Ovary (tissue), 9 donors: ENCODE results near the gene CLCN5. TPM values are rescaled to one million over a fixed set of nuclear protein-coding genes. Genes with fewer than 3 reads are reported as not detected.
A peak's percentile ranks its signal among the peaks of the same experiment; 100 is the strongest.

Experiments
- DNase-seq, 5 donors: peaks; one replicate each; pipeline ENCODE4 v3.0.0-alpha.2; 2019 to 2020
- H3K27ac ChIP-seq, 2 donors: fragments of 200-600 bp; one replicate each; pipeline versions ENCODE4 v1.5.1 to v1.8.0; 2019 to 2022
- H3K27me3 ChIP-seq: fragments of 200-600 bp; one replicate; pipeline ENCODE4 v1.8.0; 2022
- H3K36me3 ChIP-seq: fragments of 200-600 bp; sonication (generic); one replicate; pipeline ENCODE4 v1.5.1; 2019
- H3K4me1 ChIP-seq: one replicate; pipeline ENCODE4 v1.8.1; 2013; ENCODE audit warnings: mild to moderate bottlenecking, moderate library complexity; ENCODE audit not compliant: insufficient read depth
- H3K4me3 ChIP-seq: fragments of 200-600 bp; sonication (generic); one replicate; pipeline ENCODE4 v1.5.1; 2017
- H3K9me3 ChIP-seq, 2 donors: fragments of 200-600 bp in 1 of 2; sonication (generic) in 1 of 2; one replicate each; pipeline versions ENCODE4 v1.5.1 to v1.8.1; 2013 to 2019; ENCODE audit warnings: mild to moderate bottlenecking in 1 of 2, moderate library complexity in 1 of 2
- CTCF ChIP-seq, 3 donors: fragments of 450-650 bp in 2 of 3; fragments of 200-600 bp in 1 of 3; IDR thresholded peaks; one replicate each; pipeline versions ENCODE4 v1.5.1 to v1.8.0; 2016 to 2022; ENCODE audit warnings: antibody characterized with exemption in 3 of 3, mild to moderate bottlenecking in 1 of 3
- EP300 ChIP-seq: sonication (generic); formaldehyde crosslinking; IDR thresholded peaks from one replicate; pipeline ENCODE4 v1.6.1; 2017; ENCODE audit warnings: antibody characterized with exemption
- POLR2A ChIP-seq: fragments of 450-650 bp; IDR thresholded peaks from one replicate; pipeline ENCODE4 v1.6.1; 2017; ENCODE audit warnings: antibody characterized with exemption, mild to moderate bottlenecking, moderate library complexity
- WGBS, 3 donors: extraction: QIAGEN DNeasy Blood & Tissue Kit in 1 of 3; methylation state at CpG; one replicate each; pipeline versions ENCODE4 v1.1.5 to v1.1.7; 2013 to 2017; 5-methylcytosine and 5-hydroxymethylcytosine counted together
- intact Hi-C, 4 donors: fragments of 100-400 bp; cut with DNase I; formaldehyde crosslinking; loops; one replicate each; pipeline versions ENCODE4 v1.11.0 to v1.15.1; 2022 to 2023
- polyA plus RNA-seq, 2 donors: library from polyadenylated mRNA; stranded (reverse); fragments of 200-250 nt in 1 of 2; fragments of 350-450 nt in 1 of 2; fragmentation: Illumina TruSeq in 1 of 2; extraction: RNeasy Lipid Tissue Mini Kit (QIAGEN cat#74804) in 1 of 2; gene quantifications; one replicate each; pipeline ENCODE4 v1.2.3, GENCODE V29; 2013 to 2014
- total RNA-seq, 7 donors: library from RNA; depleted of rRNA in 2 of 7; stranded (reverse); fragments of >200 nt in 2 of 7; fragmentation: NEBNext Ultra II Directional in 3 of 7; extraction: Animal tissue kit (Norgen Biotek cat#: 25700) in 3 of 7; gene quantifications; one replicate each; pipeline versions ENCODE4 v1.1.0 to v1.2.4, GENCODE V29; 2016 to 2023
- donor health status: DM: no; HTN: no; CAD: no; lungs with moderate emphysema.
- donor health status: DM: no; HTN: no; CAD: no.
- donor health status: Bipolar disorder and iron deficiency.
- donor health status: DM: yes; HTN: yes; CAD: no.
- donor health status: DM: no; HTN: no; CAD: no.
- donor health status: DM: yes; HTN: yes; CAD: no.

The CLCN5 gene
- total and polyA plus RNA-seq, 9 donors = 1.4 to 26.5 (median 16.2) TPM

DNA sequence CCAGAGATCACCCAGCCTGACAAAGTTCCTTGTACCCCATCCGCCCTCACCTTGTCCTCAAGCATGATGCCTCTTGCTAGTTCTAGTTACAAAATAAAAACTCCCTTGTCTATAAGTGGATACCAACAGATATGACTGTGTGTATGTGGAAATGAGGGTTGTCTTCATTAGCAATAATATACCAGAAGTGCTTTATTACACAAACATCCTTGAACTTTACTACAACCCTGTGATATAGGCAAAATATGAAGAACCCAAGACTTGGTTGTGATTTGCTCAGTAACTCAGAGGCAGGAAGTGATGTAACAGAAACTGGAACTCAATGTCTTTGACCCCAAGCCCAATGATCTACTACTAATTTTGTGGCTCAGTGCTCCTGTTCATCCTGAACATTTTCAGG, 180.8 kb downstream of the CLCN5 start:
- H3K27me3 ChIP-seq = no peaks in the 10 kb centered on the region
- no peak for DNase-seq
- TF ChIP-seq EP300 (no peak), POLR2A (no peak), CTCF (IDR thresholded peaks at IDR 0.05) (no peak)
- no peak overlapping the region for H3K4me3 ChIP-seq
- no peaks in the 10 kb centered on the region for H3K36me3 ChIP-seq
- intact Hi-C loops = no loop called here
- peaks cover 2% of the 10 kb centered on the region for H3K4me1 ChIP-seq
- H3K27ac ChIP-seq = no peak overlapping the region
- 58 to 70% (median 68%) methylated on average over 1 of the region's 1 CpG for WGBS, 3 donors
- H3K9me3 ChIP-seq = no peaks in the 10 kb centered on the region

- 50 to 63% (median 57%) methylated on average over 5 of the region's 5 CpGs for WGBS, 3 donors
- intact Hi-C loops = no loop called here
- peak in 1 of 5 donors; percentile 20 for DNase-seq
- Histone ChIP-seq H3K4me3 (no peak overlapping the region), H3K36me3 (no peaks in the 10 kb centered on the region), H3K9me3 (no peaks in the 10 kb centered on the region), H3K27me3 (no peaks in the 10 kb centered on the region), H3K4me1 (peaks cover 2% of the 10 kb centered on the region), H3K27ac (no peak overlapping the region)
- no peak for TF ChIP-seq CTCF (IDR thresholded peaks at IDR 0.05)
- no peak for TF ChIP-seq EP300
- TF ChIP-seq POLR2A = no peak
These were observed 181.6 kb downstream of the CLCN5 start for GRCh38 chrX:50103866-50104566.

GRCh38 chrX:50106051-50106675, 183.8 kb downstream of the CLCN5 start:
- Histone ChIP-seq H3K4me1 (peaks cover 2% of the 10 kb centered on the region), H3K27me3 (no peaks in the 10 kb centered on the region), H3K36me3 (no peaks in the 10 kb centered on the region), H3K4me3 (no peak overlapping the region), H3K27ac (no peak overlapping the region), H3K9me3 (no peaks in the 10 kb centered on the region)
- WGBS, 3 donors = 41 to 65% (median 49%) methylated on average over 6 of the region's 6 CpGs
- DNase-seq = no peak
- TF ChIP-seq POLR2A (no peak), EP300 (no peak), CTCF (IDR thresholded peaks at IDR 0.05) (no peak)
- intact Hi-C loops = no loop called here

GRCh38 chrX:50107470-50107869, 185.1 kb downstream of the CLCN5 start:
- 61 to 74% (median 66%) methylated on average over 2 of the region's 2 CpGs for WGBS, 3 donors
- no peak for DNase-seq
- H3K36me3 ChIP-seq = no peaks in the 10 kb centered on the region
- no peaks in the 10 kb centered on the region for H3K27me3 ChIP-seq
- TF ChIP-seq EP300 (no peak), CTCF (IDR thresholded peaks at IDR 0.05) (no peak), POLR2A (no peak)
- no peaks in the 10 kb centered on the region for H3K9me3 ChIP-seq
- H3K4me1 ChIP-seq = peaks cover 2% of the 10 kb centered on the region
- no peak overlapping the region for H3K27ac ChIP-seq
- intact Hi-C loops = no loop called here
- no peak overlapping the region for H3K4me3 ChIP-seq
